Thoracic aorta (tissue), 2 donors: ENCODE results near the gene PAX9. TPM values are rescaled to one million over a fixed set of nuclear protein-coding genes. Genes with fewer than 3 reads are reported as not detected.
A peak's percentile ranks its signal among the peaks of the same experiment; 100 is the strongest.

ENCODE experiments used
- ATAC-seq: fragments of 150-250 bp; one replicate; pipeline ENCODE4 v1.8.0; 2017; ENCODE audit warnings: low read depth; ENCODE audit not compliant: insufficient number of reproducible peaks, low FRiP score
- DNase-seq: peaks from one replicate; pipeline ENCODE4 v3.0.0-alpha.2; 2020; ENCODE audit warnings: low spot score
- H3K27ac ChIP-seq, 2 donors: fragments of 200-600 bp; sonication (generic); 1 replicate in 1 of 2; 2 replicates in 1 of 2; pipeline ENCODE4 v1.5.1; 2016; ENCODE audit warnings: mild to moderate bottlenecking in 2 of 2, moderate library complexity in 2 of 2
- H3K27me3 ChIP-seq: fragments of 200-600 bp; sonication (generic); replicated peaks from 2 replicates; pipeline ENCODE4 v1.6.0; 2016; ENCODE audit warnings: mild to moderate bottlenecking; ENCODE audit not compliant: insufficient read depth
- H3K36me3 ChIP-seq: fragments of 200-600 bp; sonication (generic); one replicate; pipeline ENCODE4 v1.5.1; 2016
- H3K4me1 ChIP-seq, 2 donors: fragments of 200-600 bp; sonication (generic); 1 replicate in 1 of 2; 2 replicates in 1 of 2; pipeline versions ENCODE4 v1.5.1 to v1.6.0; 2016; ENCODE audit warnings: low read depth in 2 of 2, mild to moderate bottlenecking in 1 of 2; ENCODE audit not compliant: control insufficient read depth in 1 of 2
- H3K4me3 ChIP-seq: fragments of 200-600 bp; sonication (generic); 2 replicates; pipeline ENCODE4 v1.5.1; 2016; ENCODE audit warnings: mild to moderate bottlenecking
- H3K9me3 ChIP-seq: fragments of 200-600 bp; sonication (generic); 2 replicates; pipeline ENCODE4 v1.5.1; 2016
- total RNA-seq, 2 donors: library from RNA; depleted of rRNA; stranded (reverse); fragments of >200 nt; gene quantifications; one replicate each; pipeline versions ENCODE4 v1.1.0 to v1.2.3, GENCODE V29; 2016
- TF ChIP-seq, protein P1 (sequence below): fragments of 200-600 bp; sonication (generic); IDR thresholded peaks from one replicate; pipeline ENCODE4 v1.5.1; 2019; ENCODE audit warnings: antibody characterized with exemption

The PAX9 gene
- total RNA-seq, 2 donors from 2014 or later = 0.21 to 4.5 TPM

DNA sequence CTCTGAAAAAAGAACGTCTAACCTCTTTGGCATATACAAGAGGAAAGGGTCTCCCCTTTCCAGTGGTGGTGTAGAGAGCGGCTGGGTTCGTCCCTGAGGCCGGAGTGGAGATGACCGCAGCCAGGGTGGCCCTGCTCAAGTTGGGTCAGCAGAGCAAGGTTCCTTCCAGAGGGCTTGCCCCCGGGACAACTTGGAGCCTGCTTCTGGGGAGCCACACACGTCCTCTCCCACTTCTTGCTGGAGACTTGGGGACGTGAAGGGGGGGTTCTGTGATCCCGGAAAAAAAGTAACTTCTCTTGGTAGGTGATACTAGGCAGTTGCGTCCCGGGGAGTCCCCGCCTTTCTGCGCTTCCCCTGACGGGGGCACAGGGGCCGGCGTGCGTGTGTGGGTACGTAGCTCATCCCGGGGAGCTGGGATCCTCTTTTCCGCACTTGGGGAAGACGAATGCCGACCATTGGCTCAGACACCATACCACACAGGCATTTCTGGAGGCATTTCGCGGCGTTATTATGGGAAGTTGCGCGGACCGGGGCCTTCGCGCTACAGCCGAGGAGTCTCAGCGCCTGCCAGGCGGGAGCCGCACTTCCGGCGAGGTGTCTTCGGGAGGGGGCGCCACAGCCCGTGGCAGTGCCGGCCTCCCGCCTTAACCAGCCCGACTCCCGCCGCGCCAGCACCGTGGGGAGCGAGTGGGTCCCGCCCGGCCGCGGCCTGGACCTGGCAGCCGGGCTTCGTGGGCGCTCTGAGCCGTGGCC is 14.8 kb upstream of the PAX9 start:
- Histone ChIP-seq H3K9me3 (no peaks in the 10 kb centered on the region), H3K27ac (no peak overlapping the region), H3K36me3 (no peaks in the 10 kb centered on the region), H3K4me1 (peaks cover 0 to 18% of the 10 kb centered on the region in 2 donors), H3K4me3 (peak overlapping the region; percentile 71), H3K27me3 (peaks cover 16% of the 10 kb centered on the region)
- TF ChIP-seq, protein P1, sequence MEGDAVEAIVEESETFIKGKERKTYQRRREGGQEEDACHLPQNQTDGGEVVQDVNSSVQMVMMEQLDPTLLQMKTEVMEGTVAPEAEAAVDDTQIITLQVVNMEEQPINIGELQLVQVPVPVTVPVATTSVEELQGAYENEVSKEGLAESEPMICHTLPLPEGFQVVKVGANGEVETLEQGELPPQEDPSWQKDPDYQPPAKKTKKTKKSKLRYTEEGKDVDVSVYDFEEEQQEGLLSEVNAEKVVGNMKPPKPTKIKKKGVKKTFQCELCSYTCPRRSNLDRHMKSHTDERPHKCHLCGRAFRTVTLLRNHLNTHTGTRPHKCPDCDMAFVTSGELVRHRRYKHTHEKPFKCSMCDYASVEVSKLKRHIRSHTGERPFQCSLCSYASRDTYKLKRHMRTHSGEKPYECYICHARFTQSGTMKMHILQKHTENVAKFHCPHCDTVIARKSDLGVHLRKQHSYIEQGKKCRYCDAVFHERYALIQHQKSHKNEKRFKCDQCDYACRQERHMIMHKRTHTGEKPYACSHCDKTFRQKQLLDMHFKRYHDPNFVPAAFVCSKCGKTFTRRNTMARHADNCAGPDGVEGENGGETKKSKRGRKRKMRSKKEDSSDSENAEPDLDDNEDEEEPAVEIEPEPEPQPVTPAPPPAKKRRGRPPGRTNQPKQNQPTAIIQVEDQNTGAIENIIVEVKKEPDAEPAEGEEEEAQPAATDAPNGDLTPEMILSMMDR = no peak
- no peak for DNase-seq
- no peak for ATAC-seq

DNA sequence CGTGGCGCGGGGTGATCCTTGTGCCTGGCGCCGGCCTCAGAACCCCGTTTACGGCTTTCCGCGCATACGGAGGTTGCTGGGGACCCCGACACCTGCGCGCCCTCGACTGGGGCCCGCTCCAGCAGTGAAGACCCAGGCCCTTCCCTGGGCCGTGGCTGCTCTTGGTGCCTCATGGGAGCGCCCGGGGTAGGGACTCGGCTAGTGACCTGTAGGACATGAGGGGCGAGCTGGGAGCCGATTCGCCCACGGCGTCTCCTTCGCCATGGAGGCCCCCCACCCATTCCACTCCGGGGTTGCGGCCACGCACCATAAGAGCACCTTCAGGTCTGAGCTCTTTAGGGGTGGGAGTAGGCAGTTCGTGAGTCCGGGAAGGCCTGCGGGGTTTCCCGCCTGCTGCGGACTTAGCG is 14.2 kb upstream of the PAX9 start:
- H3K9me3 ChIP-seq = no peaks in the 10 kb centered on the region
- no peak for ATAC-seq
- H3K4me1 ChIP-seq = peaks cover 0 to 18% of the 10 kb centered on the region in 2 donors
- no peak overlapping the region for H3K27ac ChIP-seq
- H3K27me3 ChIP-seq = peaks cover 16% of the 10 kb centered on the region
- no peaks in the 10 kb centered on the region for H3K36me3 ChIP-seq
- no peak for DNase-seq
- TF ChIP-seq, protein P1 = no peak
- peak overlapping the region; percentile 71 for H3K4me3 ChIP-seq

DNA sequence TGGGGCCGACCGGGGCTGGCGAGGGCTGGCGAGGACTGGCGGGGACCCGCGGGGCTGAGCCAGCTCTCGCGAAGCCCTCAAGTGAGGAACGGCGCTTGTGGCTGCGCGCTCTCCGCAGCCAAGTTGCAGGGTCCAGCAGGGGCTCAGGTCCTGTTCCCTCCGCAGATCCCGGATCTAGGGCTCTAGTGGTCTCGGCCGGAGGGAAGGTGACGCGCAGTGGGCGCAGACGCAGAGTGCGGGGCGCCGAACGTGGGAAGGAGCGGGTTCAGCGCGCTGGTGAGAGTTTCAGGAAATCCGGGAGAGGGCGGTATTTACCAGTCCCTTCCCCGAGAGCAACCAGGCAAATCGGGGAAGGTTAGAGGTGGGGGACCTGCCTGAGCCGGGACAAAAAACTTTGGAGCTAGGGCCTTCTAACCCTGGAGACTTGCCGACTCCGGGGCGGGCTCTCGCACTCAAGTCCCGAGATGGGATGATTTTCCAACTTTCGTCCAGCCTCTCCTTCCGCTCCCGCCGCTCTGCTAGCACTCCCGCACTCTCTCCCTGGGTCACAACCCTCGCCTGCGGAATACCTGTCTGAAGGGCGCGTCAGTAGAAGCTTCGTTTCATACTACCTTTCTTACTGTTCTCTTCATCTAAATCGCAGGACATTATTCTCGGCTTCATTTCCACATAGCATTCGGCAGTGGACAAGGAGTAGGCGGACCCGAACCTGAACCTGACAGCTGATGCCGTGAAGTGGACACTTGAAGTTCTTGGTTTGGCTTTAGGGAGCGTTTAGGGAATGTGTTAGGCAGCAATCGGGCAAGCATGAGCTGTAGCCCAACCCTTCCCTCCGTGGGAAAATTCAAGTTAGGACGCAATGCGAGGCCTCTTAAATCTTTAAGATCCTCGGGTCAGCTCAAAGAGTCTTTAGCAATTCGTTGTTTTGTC is 13.6 kb upstream of the PAX9 start:
- Histone ChIP-seq H3K4me1 (peaks cover 0 to 18% of the 10 kb centered on the region in 2 donors), H3K4me3 (peak overlapping the region; percentile 71), H3K9me3 (no peaks in the 10 kb centered on the region), H3K27ac (no peak overlapping the region), H3K36me3 (no peaks in the 10 kb centered on the region), H3K27me3 (peaks cover 16% of the 10 kb centered on the region)
- TF ChIP-seq, protein P1 = peak; percentile 50
- ATAC-seq = peak; percentile 57
- no peak for DNase-seq

DNA sequence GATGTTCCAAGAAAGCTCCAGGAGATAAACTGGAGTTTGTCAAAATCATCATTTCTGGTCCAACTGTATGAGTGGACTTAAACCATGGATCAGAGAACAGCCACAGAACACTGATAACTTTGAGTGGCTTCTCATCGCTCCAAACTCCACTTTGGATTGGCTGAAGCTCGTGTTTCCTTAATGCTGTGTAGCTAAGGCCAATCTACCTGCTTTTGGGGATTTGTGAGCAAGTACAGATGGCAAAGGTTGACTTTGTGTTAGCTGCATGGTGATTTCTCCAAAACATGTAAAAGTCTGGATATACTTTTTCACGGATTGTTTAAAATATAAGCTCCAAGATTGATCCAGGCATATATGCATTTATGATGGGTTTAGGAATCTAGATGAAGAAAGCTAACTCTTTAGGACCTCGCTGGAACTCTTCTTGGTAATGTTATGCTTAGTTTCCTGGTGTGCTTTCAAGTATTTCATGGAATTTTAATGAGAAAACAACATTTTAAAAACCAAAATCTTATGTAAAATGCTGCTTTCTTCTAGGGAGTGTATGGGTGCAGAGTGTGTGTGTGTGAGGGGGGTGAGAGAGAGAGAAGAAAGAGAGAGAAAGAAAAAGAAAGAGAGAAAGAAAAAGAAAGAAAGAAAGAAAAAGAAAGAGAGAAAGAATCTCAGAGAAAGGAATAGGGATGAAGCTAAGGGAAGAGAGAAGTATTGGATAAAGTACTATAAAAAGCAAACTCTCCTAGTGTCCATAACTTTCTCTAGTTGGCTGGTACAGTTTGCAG is 11.6 kb upstream of the PAX9 start:
- Histone ChIP-seq H3K27ac (no peak overlapping the region), H3K36me3 (no peaks in the 10 kb centered on the region), H3K9me3 (no peaks in the 10 kb centered on the region), H3K4me1 (peaks cover 0 to 18% of the 10 kb centered on the region in 2 donors), H3K4me3 (no peak overlapping the region), H3K27me3 (peaks cover 25% of the 10 kb centered on the region)
- TF ChIP-seq, protein P1 = no peak
- DNase-seq (no peak), ATAC-seq (no peak)
